Effector CD4-positive, alpha-beta T cell (primary cell): ENCODE measurements around the gene HASPIN.
"Not testable (repeated sequence)": the region's sequence is repeated elsewhere in the genome, so short reads cannot be mapped to it uniquely, and the experiment has no call there.

Experiments
- DNase-seq: peaks from one replicate; pipeline ENCODE4 v3.0.0-alpha.2; 2020

Gene HASPIN

GRCh38 chr17:3697103-3697476 lies 26.6 kb upstream of the HASPIN start:
- DNase-seq = no peak

GRCh38 chr17:3698139-3698538 lies 25.6 kb upstream of the HASPIN start:
- no peak for DNase-seq

GRCh38 chr17:3699951-3700350 lies 23.8 kb upstream of the HASPIN start:
- no peak for DNase-seq

GRCh38 chr17:3702041-3702539 lies 21.6 kb upstream of the HASPIN start:
- DNase-seq = not testable (repeated sequence)

GRCh38 chr17:3704931-3705717 lies 18.6 kb upstream of the HASPIN start:
- no peak for DNase-seq

- not testable (repeated sequence) for DNase-seq
Observed at GRCh38 chr17:3705718-3705984, 18.1 kb upstream of the HASPIN start.

- no peak for DNase-seq
Observed at GRCh38 chr17:3708366-3708765, 15.3 kb upstream of the HASPIN start.

- DNase-seq = peak; percentile 65
Observed at GRCh38 chr17:3710951-3711383, 12.7 kb upstream of the HASPIN start.

GRCh38 chr17:3712811-3713463 lies 10.8 kb upstream of the HASPIN start:
- DNase-seq = no peak

GRCh38 chr17:3715296-3715695 lies 8.4 kb upstream of the HASPIN start:
- DNase-seq = no peak

GRCh38 chr17:3718201-3718600 lies 5.5 kb upstream of the HASPIN start:
- DNase-seq = no peak

GRCh38 chr17:3719265-3719664 lies 4.4 kb upstream of the HASPIN start:
- DNase-seq = no peak

- DNase-seq = no peak
Observed at GRCh38 chr17:3722716-3723115, 987 bp upstream of the HASPIN start.

- DNase-seq = no peak
Observed at GRCh38 chr17:3723188-3723555, 531 bp upstream of the HASPIN start.

GRCh38 chr17:3724378-3725077 lies 825 bp downstream of the HASPIN start:
- no peak for DNase-seq

GRCh38 chr17:3727041-3727440 lies 3.3 kb downstream of the HASPIN start:
- DNase-seq = no peak

- DNase-seq = not testable (repeated sequence)
Observed at GRCh38 chr17:3728099-3728498, 4.4 kb downstream of the HASPIN start.

GRCh38 chr17:3729881-3730280 lies 6.2 kb downstream of the HASPIN start:
- no peak for DNase-seq

- DNase-seq = no peak
Observed at GRCh38 chr17:3730881-3731429, 7.3 kb downstream of the HASPIN start.

- no peak for DNase-seq
Observed at GRCh38 chr17:3732210-3732621, 8.5 kb downstream of the HASPIN start.

GRCh38 chr17:3734911-3735276 lies 11.2 kb downstream of the HASPIN start:
- not testable (repeated sequence) for DNase-seq

- no peak for DNase-seq
Observed at GRCh38 chr17:3735515-3735914, 11.8 kb downstream of the HASPIN start.

GRCh38 chr17:3738562-3739295 lies 15.0 kb downstream of the HASPIN start:
- peak; percentile 43 for DNase-seq
